HG03439 (cell line): ENCODE measurements around the gene RAB43.
"Not testable (repeated sequence)": the region's sequence is repeated elsewhere in the genome, so short reads cannot be mapped to it uniquely, and the experiment has no call there.

Experiments
- ATAC-seq: cut with Tn5 transposase; IDR thresholded peaks from one replicate; pipeline ENCODE4 v1.9.1; 2021; ENCODE audit warnings: mild to moderate bottlenecking, moderate library complexity; ENCODE audit not compliant: unreplicated experiment

The RAB43 gene

DNA sequence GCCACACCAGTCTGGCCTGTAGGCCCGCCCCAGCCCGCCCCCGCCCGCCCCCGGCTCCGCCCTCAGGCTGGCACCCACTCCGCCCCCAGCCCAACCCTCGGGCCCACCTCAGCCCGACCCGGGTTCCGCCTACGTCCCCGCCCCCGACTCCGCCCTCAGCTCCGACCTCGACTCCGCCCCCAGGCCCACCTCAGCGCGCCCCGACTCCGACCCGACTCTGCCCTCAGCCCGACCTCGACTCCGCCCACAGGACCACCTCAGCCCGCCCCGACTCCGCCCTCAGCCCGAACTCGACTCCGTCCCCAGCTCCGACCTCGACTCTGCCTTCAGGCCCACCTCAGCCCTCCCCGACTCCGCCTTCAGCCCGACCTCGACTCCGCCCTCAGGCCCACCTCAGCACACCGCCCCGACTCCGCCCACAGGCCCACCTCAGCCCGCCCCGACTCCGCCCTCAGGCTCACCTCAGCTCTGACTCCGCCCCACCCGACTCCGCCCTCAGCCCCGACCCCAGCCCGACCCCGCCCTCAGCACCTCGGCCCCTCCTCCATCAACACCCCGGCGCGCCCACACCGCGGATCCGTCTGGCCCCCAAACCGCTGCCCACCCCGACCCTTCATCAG, at the start of gene RAB43:
TSS of gene RAB43 (minus strand) at position 13 of the 620 bp plus-strand sequence. CDS start 315 bp downstream, outside the sequence.
- peak; percentile 25 for ATAC-seq

DNA sequence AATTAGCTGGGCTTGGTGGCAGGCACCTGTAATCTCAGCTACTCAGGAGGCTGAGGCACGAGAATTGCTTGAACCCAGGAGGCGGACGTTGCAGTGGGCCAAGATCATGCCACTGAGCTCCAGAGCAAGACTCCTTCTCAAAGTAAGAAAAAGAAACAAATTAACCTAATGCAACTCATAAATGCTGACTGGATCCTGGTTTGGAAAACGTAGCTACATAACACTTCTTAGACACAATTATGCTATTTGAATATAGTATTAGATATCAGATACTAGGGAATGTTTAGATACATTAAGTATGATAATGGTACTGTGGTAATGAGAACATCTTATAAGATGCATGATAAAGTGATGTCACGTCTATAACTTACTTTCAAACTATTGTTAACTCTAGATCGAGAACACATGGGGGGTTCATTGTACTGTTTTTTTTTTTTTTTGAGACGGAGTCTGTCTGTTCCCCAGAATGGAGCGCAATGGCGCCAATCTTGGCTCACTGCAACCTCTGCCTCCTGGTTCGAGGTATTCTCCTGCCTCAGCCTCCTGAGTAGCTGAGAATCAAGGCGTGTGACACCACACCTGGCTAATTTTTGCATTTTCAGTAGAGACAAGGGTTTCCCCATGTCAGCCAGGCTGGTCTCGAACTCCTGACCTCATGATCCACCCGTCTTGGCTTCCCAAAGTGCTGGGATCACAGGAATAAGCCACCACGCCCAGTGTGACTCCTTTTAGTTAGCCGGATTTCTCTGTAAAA, 45.2 kb upstream of the RAB43 start:
- no peak for ATAC-seq

DNA sequence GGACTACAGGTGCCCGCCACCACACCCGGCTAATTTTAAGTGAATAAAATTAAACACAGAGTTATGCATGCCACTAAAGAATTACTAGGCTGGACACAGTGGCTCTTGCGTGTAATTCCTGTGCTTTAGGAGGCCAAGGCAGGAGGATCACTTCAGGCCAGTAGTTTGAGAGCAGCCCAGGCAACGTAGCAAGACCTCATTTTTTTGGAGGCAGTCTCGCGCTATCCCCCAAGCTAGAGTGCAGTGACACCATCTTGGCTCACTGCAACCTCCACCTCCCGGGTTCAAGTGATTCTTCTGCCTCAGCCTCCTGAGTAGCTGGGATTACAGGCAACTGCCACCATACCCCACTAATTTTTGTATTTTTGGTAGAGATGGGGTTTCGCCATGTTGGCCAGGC, 44.0 kb upstream of the RAB43 start:
- not testable (repeated sequence) for ATAC-seq

DNA sequence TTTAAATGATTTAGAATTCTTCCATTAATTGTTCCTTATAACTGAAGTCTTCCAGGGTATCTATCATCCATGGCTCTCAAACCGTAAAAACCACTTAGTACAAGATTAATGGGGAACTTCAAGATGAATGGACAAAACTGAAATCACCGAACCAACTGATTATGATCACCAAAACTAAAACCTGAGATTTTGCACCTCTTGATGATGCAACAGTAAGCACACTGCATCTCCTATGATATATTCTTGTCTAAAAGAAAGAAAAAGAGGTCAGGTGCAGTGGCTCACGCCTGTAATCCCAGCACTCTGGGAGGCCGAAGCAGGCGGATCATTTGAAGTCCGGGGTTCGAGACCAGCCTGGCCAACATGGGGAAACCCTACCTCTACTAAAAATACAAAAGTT, 42.9 kb upstream of the RAB43 start:
- ATAC-seq = no peak

DNA sequence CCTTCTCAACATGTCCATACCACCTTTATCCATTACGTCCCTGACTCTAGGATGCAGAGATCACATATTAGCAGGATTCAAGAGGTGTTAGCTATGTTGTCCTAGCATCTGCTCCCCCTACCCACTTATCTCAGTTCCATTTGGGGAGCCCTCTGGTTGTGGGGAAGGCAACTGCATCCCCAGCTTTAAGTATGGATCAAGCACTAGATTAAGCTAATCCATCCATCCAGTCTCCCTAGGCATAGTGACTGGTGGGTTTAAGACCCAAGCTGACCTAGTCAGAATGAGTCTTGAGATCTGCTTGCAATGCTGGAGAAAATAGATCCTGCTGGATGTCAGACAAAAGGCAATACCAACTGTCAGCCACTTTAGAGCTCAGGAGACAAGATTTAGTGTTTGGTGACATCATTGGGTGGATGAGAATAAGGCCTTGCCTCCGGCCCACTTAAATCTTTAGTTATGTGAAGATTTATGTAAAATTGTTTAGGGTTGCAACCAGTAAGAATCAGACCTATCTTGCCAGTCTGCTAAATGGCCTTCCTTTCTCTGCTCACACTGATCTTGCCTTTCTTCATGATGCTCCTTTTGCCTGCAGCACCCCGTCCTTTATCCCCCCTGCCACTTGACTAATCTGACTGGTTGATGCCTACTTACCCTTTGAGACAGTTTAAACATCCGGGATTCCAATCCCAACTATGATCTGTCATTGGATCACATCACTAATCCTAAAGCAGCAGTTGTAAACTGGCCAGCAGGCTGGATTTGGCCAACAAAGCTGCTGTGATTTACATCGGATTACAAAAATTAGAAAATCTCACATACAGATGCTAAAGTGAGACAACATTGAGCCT, 41.4 kb upstream of the RAB43 start:
- no peak for ATAC-seq

DNA sequence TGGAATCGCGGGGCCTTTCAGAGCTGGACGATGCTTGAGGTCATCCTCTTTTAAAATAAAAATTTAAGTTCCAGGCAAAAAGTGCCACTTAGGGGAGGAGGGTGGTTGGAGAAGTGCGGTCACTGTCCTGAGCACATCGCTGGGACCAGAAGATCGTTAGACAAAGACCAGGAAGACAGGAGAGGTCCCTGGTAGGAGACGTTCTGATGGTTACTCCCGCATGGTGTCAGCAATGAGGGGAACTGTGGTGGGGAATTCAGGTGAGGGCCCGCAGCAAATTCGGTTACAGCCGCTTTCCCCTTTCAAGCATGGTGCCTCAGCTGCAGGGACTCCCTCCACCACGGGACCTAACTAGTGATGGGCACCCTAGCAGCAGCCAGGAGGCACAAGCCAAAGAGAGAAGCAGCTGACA, 40.3 kb upstream of the RAB43 start:
- ATAC-seq = peak; percentile 2

DNA sequence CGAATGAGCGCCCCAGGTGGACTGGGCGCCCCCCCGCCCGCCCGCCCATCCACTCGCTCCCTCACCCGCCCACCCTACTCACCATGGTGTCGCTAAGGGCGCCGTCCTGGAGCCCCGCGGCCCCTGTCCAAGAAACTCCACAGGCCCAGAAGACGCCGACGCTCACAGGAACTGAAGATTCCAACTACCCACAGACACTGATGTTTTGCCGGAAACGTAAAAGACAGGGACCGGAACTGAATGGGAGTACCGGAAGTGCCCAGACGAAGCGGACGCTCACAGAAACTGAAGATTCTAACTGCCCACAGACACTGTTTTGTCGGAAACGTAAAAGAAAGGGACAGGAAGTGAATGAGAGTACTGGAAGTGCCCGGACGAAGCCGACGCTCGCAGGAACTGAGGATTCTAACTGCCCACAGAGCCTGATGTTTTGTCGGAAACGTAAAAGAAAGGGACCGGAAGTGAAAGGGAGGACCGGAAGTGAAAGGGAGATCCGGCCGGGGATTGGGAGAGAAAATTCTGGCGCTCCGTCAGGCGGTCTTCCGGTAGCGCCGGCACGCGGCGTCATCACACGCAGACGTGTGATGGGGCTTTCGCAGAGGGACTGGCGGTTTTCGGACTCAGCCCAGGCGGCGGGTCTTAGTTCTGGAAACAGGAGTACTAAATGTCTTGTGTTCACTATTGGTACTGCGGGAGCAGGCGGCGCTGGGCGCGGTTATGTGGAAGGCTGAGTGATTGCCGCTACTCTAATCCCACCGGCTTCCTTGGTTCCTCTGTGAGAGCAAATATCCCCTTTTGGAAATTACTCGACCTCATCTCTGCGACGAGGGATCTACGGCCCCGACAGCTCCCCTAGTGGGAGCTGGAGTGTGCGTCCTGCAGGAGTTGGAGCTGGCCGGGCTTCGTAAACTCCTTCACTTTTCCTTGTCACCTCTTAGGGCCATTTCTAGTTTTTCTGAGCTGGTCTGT, 39.6 kb upstream of the RAB43 start, which contains the start of gene ISY1:
TSS of gene ISY1 (minus strand) at position 173 of the 969 bp plus-strand sequence. CDS start at position 85, 88 bp downstream.
- ATAC-seq = peak; percentile 81

DNA sequence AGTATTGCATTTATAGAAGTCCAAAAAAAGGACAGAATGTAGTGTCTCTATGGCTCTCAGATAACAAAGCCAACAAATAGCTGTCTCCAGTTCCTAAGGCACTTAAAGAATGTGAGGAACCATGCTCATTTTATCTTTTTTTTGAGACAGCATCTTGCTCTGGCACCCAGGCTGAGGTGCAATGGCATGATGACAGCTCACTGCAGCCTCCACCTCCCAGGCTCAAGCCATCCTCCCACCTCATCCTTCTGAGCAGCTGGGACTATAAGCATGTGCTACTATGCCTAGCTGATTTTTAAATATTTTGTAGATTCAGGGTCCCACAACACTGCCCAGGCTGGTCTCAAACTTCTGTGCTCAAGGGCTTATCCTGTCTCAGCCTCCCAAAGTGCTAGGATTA, 23.2 kb upstream of the RAB43 start:
- no peak for ATAC-seq

DNA sequence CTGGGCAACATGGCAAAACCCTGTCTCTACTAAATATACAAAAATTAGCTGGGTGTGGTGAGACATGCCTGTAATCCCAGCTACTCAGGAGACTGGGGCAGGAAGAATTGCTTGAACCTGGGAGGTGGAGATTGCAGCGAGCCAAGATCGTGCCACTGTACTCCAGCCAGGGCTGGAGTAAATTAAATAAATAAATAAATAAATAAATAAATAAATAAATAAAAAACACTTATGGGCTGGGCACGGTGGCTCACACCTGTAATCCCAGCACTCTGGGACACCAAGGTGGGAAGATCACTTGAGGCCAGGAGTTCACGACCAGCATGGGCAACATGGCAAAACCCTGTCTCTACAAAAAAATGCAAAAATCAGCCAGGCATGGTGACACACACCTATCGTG, 19.4 kb upstream of the RAB43 start:
- not testable (repeated sequence) for ATAC-seq

DNA sequence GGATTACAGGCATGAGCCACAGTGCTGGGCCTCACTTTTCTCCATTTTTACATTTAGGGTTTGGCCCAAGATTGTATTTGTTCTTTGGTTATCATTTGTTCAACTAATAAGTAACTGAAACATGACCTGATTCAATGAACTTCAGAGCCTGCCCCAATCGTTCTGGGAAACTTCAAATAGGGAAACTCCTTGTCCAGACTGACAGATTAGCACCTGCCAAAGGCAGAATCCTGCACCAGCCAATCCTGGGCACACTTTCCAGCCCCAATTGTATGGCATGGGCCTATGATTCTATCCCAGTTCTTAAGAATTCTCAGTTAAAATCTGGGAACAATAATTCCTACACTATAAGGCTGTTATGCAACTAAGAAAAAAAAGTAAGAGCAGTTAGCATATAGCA, 18.3 kb upstream of the RAB43 start:
- no peak for ATAC-seq

DNA sequence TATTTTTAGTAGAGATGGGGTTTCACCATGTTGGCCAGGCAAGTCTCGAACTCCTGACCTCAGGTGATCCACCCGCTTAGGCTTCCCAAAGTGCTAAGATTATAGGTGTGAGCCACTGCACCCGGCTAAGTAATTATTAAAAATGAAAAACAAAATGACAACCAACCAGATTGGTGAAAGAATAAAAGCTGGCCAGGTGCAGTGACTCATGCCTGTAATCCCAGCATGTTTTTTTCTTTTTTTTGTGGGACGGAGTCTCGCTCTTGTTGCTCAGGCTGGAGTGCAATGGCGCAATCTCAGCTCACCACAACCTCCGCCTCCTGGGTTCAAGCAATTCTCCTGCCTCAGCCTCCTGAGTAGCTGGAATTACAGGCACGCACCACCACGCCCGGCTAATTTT, 14.7 kb upstream of the RAB43 start:
- ATAC-seq = not testable (repeated sequence)

DNA sequence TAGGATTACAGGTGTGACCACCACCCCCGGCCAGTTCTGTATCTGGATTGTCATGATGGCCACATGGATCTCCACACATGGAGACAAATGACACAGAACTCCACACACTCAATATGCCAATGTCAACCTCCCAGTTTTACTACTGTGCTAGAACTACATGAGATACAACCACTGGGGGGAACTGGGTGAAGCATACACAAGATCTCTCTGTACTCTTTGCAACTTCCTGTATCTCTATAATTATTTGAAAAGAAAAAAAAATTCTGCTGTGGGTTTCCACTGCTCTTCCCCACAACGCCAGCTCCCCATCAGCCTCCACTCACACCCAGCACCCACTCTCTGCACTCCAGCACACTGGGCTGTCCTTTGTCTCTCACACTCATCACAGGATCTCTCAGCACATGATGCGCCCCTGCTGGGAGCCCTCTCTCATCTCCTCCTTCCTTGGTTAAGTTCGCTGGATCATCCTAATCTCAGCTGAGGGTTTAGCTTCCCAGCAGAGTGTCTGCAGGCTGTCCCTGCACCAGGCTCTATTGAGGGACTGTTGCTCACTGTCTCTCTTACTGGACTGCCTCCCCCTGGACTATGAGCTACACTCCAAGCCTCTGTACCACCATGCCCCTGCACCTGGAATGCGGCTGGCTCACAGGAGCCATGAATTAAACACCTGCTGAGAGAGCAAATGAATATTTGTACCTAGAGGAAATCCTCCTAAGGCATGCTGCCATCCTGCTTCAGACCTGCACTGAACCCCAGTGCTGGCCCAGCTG, 10.7 kb upstream of the RAB43 start:
- no peak for ATAC-seq

DNA sequence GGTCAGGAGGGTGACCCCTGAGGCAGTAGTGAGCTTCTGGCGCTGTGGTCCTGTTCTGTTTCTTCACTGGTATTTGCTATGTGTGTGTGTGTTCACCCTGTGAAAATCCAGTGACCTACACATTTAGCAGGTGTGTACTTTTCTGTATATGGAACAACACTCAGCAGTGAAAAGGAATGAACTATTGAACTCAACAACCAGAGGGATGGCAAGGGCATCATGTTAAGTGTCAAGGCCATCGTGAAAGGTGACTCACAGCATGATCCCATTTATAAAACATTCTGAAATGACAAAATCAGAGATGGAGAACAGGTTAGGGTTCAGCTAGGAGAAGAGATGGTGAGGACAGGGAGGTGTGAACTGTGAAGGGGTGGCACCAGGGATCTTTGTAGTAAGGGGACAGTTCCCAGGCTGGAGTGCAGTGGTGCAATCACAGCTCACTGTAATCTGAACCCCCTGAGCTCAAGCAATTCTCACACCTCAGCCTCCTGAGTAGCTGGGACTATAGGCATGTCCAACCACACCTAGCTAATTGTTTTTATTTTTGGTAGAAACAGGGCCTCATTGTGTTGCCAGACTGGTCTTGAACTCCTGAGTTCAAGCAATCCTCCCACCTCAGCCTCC, 10.0 kb upstream of the RAB43 start:
- ATAC-seq = no peak

DNA sequence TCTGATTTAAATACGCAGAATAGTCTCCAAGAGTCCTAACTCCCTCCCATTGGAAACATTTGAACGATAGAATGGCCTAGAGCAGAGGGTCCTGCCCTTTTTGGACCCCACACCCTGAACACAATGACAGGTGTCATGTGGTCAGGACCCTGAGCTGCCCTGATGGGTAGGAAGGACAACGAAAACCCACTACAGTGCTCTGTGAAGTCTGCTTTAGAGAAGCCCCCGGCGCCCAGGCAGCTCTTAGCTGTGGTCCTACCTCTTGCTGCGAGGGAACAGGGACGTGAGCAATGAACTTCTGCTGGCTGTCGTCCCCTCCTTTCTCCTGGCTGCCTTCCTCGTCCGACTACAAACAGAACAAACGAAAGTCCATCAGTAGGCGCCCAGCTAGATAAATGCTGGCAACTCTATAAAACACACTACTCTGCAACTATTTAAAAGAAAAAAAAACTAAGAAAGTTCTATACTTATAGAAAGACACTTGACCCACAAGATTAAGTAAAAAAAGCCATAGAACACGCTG, 8.7 kb upstream of the RAB43 start:
- no peak for ATAC-seq

DNA sequence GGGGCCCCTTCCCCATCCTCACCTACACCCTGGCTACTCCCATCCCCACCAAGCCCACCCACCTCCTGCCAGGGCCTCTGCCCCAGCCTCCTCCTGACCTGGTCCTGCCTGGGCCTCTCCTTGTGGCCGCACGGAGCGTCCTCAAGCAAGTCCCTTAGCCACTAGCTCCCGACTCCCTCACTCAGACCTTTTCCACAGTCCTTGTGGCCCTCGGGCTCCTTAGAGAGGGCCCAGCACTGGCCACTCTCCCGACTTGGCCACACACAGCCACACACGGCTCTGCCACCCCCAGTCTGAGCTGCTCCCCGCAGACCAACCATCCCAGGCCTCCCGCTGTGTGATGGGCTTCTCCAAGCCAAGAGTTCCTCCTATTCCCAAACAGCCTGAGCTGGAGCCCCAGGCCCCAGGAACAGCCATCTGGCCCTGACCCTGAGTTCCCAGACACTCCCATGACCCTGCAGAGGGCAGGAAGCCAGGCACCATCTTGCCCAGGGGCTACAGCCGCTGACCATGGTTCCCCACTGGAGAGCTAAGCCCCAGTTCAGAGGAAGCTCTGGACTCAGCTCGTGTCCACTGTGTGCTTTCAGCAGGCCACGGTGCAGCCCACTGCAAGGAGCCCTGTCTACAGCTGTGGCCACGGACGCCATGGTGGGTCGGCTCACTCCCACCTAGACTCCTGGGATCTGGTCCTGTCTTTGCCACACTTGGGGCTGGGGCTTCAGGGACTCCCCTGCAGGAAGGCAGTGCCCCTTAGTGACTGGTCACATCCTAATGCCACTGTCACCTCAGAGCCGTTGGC, 7.0 kb upstream of the RAB43 start:
- ATAC-seq = no peak

DNA sequence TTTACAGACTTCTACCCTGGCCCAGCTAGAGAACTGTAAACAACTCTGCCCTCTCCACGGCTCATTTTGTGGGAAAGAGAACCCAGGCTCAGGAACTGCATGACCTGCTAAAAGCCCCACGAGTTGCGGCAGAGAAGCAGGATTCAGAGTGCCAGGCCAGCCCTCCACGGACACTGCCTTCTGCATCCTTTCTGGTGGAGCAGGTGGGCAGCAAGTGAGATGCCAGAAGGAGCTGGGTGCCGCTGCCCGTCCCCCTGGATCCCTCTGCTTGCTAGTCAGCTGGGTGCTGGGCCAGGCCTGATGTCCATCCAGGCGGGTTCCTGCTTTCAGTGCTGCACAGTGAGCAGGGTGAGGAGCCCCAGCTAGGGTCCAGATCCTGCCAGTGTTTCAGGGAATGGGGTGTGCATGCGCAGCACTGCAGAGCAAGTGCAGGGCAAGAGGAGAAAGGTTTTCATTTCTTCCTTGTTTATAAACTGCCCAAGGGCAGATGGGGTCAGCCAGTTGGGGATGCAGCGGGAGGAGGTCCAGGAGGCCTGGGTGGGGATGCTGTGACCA, 5.2 kb upstream of the RAB43 start:
- ATAC-seq = no peak

DNA sequence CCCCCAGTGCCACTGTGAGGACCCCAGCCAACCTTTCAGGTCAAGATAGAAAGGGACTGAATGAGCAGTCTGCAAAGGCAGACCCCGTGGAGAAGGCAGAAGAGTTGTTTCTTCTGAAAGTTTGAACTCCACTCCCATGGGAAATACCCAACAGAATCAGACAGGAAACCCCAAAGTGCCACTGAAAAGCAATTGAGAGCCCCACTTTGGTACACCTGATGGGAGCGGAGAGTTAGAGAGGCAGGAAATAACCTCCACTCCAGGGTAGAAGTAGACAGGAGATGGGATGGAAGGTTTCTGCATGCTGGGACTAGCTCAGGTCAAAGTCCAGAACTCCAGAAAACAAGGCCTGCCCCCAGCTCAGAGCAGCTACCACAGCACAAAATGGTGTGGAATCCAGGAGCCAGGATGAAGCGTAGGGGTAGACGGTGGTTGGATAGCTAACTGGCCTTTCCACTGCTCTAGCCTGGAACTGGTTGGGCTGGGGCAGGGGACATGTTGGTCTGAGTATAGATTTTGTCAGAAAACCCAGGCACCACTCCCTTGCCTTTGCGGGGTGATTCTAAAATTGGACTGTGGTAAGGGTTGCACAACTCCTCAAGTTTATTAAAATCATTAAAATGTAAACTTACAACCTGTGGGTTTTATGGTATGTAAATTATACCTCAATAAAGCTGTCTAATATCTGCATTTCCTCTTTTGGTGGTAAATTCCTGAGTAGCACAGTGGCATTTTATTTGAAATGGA, 1.9 kb upstream of the RAB43 start:
- ATAC-seq = no peak
